ENCODE results near the gene RBM20. TPM values are rescaled to one million over a fixed set of nuclear protein-coding genes. Genes with fewer than 3 reads are reported as not detected.

RBM20 gene
- total and polyA plus RNA-seq, 2 of the 13 experiments (the other 11 are each of a cell fraction or from before 2014, with no cell fraction given): 0.02 to 0.22 TPM

- TF ChIP-seq MYPOP (CRISPR knock-in tag; IDR thresholded peaks at IDR 0.05): 0 out of 2 replicates have a peak, but pooled peaks have one; percentile 48
- TF ChIP-seq IRF2 (CRISPR knock-in tag; IDR thresholded peaks at IDR 0.05): peak; percentile 64; the same call in 1 of the 2 replicates
- TF ChIP-seq IKZF5 (CRISPR knock-in tag; IDR thresholded peaks at IDR 0.05): peak; percentile 57; the same call in 1 of the 2 replicates
- TF ChIP-seq NONO (IDR thresholded peaks at IDR 0.05): no peak
- TF ChIP-seq NONO (CRISPR knock-in tag; conservative IDR thresholded peaks at IDR 0.05): no peak
- TF ChIP-seq ZNF263 (CRISPR knock-in tag; IDR thresholded peaks at IDR 0.05): no peak
- TF ChIP-seq REPIN1 (CRISPR knock-in tag; IDR thresholded peaks at IDR 0.05; ENCODE audit: borderline replicate concordance, low read depth): peak; percentile 75; the same call in 1 of the 2 replicates
- TF ChIP-seq IRX3 (CRISPR knock-in tag; IDR thresholded peaks at IDR 0.05; ENCODE audit: borderline replicate concordance, low read depth): peak; percentile 44; the same call in 1 of the 2 replicates
- TF ChIP-seq ONECUT2 (CRISPR knock-in tag; IDR thresholded peaks at IDR 0.05): 0 out of 2 replicates have a peak, but pooled peaks have one; percentile 9
- TF ChIP-seq ZNF792 (CRISPR knock-in tag; IDR thresholded peaks at IDR 0.05): 0 out of 2 replicates have a peak, but pooled peaks have one; percentile 48
- peak; percentile 47 for TF ChIP-seq TEAD3 (CRISPR knock-in tag; optimal IDR thresholded peaks at IDR 0.05; ENCODE audit: borderline replicate concordance)
- 0 out of 2 replicates have a peak, but pooled peaks have one; percentile 25 for TF ChIP-seq MIXL1 (CRISPR knock-in tag; IDR thresholded peaks at IDR 0.05)
- peak; percentile 77 for TF ChIP-seq ISL2 (CRISPR knock-in tag; IDR thresholded peaks at IDR 0.05)
- peak; percentile 58 for TF ChIP-seq ZNF574 (CRISPR knock-in tag; IDR thresholded peaks at IDR 0.05)
- TF ChIP-seq THAP11 (CRISPR knock-in tag; IDR thresholded peaks at IDR 0.05): peak; percentile 58
- TF ChIP-seq ZNF331 (CRISPR knock-in tag; IDR thresholded peaks at IDR 0.05): peak; percentile 66; the same call in 1 of the 2 replicates
- no peak for TF ChIP-seq EEA1 (CRISPR knock-in tag; IDR thresholded peaks at IDR 0.05; ENCODE audit: borderline replicate concordance)
- peak; percentile 16; the same call in 1 of the 2 replicates for TF ChIP-seq ELF3 (CRISPR knock-in tag; IDR thresholded peaks at IDR 0.05)
- TF ChIP-seq PHF20 (CRISPR knock-in tag; IDR thresholded peaks at IDR 0.05): 0 out of 2 replicates have a peak, but pooled peaks have one; percentile 25
- peak; percentile 77; the same call in 1 of the 2 replicates for TF ChIP-seq TARDBP (CRISPR knock-in tag; IDR thresholded peaks at IDR 0.05)
- TF ChIP-seq HOXA3 (CRISPR knock-in tag; IDR thresholded peaks at IDR 0.05): peak; percentile 63
- no peak for TF ChIP-seq MIER3 (CRISPR knock-in tag; IDR thresholded peaks at IDR 0.05; ENCODE audit: borderline replicate concordance)
- TF ChIP-seq ZMYM3 (CRISPR knock-in tag; IDR thresholded peaks at IDR 0.05): no peak; the same call in 1 of the 2 replicates
- peak; percentile 26 for TF ChIP-seq CBX1 (IDR thresholded peaks at IDR 0.05; ENCODE audit: low read depth)
Measured at GRCh38 chr10:110857265-110858171, 213.4 kb downstream of the RBM20 start (continued).
